OCI-LY3 (cell line): ENCODE data around the gene SLF2.

ENCODE experiments used
- H2AFZ ChIP-seq: fragments of 200-600, 300-600 bp; shearing (Covaris generic); 2 replicates; pipeline ENCODE4 v1.6.0; 2014; ENCODE audit warnings: antibody characterized with exemption, low read depth, low read length
- H3K27ac ChIP-seq: fragments of 200-600, 300-600 bp; sonication (generic); 2 replicates; pipeline ENCODE4 v1.5.1; 2014; ENCODE audit warnings: mild to moderate bottlenecking, low read length, moderate library complexity, mixed read lengths
- H3K27me3 ChIP-seq: fragments of 200-600, 300-600 bp; sonication (generic); 2 replicates; pipeline ENCODE4 v1.6.1; 2014; ENCODE audit warnings: low read depth, low read length, mixed read lengths
- H3K36me3 ChIP-seq: fragments of 200-600, 300-600 bp; sonication (generic); replicated peaks from 2 replicates; pipeline ENCODE3; 2014; ENCODE audit warnings: low read depth, low read length, mixed read lengths
- H3K4me1 ChIP-seq: fragments of 300-600, 200-600 bp; sonication (generic); 2 replicates; pipeline ENCODE4 v1.6.1; 2014; ENCODE audit warnings: low read length, mixed read lengths
- H3K4me2 ChIP-seq: fragments of 200-600, 300-600 bp; sonication (generic); 2 replicates; pipeline ENCODE4 v1.6.1; 2014; ENCODE audit warnings: low read length, mixed read lengths
- H3K4me3 ChIP-seq: fragments of 300-600, 200-600 bp; sonication (generic); 2 replicates; pipeline ENCODE4 v1.5.1; 2014; ENCODE audit warnings: antibody characterized with exemption, mild to moderate bottlenecking, low read length, moderate library complexity
- H3K79me2 ChIP-seq: fragments of 300-600, 200-600 bp; shearing (Covaris generic); 2 replicates; pipeline ENCODE4 v1.6.1; 2014; ENCODE audit warnings: mild to moderate bottlenecking, low read length, mixed read lengths
- H3K9ac ChIP-seq: fragments of 300-600, 200-600 bp; shearing (Covaris generic); 2 replicates; pipeline ENCODE4 v1.6.0; 2014; ENCODE audit warnings: mild to moderate bottlenecking, low read length, moderate library complexity
- H3K9me3 ChIP-seq: fragments of 200-600, 300-600 bp; shearing (Covaris generic); 2 replicates; pipeline ENCODE4 v1.6.1; 2014; ENCODE audit warnings: low read length, mixed read lengths; ENCODE audit not compliant: insufficient read depth
- H4K20me1 ChIP-seq: fragments of 200-600, 300-600 bp; sonication (generic); 2 replicates; pipeline ENCODE4 v1.6.1; 2016; ENCODE audit warnings: low read length, mixed read lengths; ENCODE audit not compliant: insufficient read depth
- EZH2phosphoT487 ChIP-seq: fragments of 200-600 bp; shearing (Covaris generic); IDR thresholded peaks from 2 replicates; pipeline ENCODE4 v1.6.1; 2018; ENCODE audit warnings: antibody characterized with exemption, mixed run types, low read depth
- TF ChIP-seq, protein P1 (sequence below): fragments of 200-600, 300-600 bp; sonication (generic); IDR thresholded peaks from 2 replicates; pipeline ENCODE4 v1.5.1; 2014; ENCODE audit warnings: antibody characterized with exemption, low read length, low read depth

Gene SLF2

DNA sequence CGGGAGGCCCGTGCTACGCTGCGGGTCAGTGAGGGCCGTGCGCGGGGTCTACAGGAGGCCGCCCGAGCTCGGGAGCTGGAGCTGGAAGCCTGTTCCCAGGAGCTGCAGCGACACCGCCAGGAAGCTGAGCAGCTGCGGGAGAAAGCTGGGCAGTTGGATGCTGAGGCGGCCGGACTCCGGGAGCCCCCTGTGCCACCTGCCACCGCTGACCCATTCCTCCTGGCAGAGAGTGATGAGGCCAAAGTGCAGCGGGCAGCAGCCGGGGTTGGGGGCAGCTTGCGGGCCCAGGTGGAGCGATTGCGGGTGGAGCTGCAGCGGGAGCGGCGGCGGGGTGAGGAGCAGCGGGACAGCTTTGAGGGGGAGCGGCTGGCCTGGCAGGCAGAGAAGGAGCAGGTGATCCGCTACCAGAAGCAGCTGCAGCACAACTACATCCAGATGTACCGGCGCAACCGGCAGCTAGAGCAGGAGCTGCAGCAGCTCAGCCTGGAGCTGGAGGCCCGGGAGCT is 93.9 kb downstream of the SLF2 start:
- no peaks in the 10 kb centered on the region for H3K4me1 ChIP-seq
- no peak overlapping the region for H3K9ac ChIP-seq
- H4K20me1 ChIP-seq, result no peaks in the 10 kb centered on the region
- TF ChIP-seq, protein P1, sequence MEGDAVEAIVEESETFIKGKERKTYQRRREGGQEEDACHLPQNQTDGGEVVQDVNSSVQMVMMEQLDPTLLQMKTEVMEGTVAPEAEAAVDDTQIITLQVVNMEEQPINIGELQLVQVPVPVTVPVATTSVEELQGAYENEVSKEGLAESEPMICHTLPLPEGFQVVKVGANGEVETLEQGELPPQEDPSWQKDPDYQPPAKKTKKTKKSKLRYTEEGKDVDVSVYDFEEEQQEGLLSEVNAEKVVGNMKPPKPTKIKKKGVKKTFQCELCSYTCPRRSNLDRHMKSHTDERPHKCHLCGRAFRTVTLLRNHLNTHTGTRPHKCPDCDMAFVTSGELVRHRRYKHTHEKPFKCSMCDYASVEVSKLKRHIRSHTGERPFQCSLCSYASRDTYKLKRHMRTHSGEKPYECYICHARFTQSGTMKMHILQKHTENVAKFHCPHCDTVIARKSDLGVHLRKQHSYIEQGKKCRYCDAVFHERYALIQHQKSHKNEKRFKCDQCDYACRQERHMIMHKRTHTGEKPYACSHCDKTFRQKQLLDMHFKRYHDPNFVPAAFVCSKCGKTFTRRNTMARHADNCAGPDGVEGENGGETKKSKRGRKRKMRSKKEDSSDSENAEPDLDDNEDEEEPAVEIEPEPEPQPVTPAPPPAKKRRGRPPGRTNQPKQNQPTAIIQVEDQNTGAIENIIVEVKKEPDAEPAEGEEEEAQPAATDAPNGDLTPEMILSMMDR, result no peak
- TF ChIP-seq EZH2phosphoT487, result no peak
- no peaks in the 10 kb centered on the region for H3K27me3 ChIP-seq
- H2AFZ ChIP-seq, result no peak overlapping the region
- no peak overlapping the region for H3K4me2 ChIP-seq
- H3K4me3 ChIP-seq, result no peak overlapping the region
- H3K9me3 ChIP-seq, result no peaks in the 10 kb centered on the region
- H3K79me2 ChIP-seq, result no peaks in the 10 kb centered on the region
- H3K36me3 ChIP-seq, result no peaks in the 10 kb centered on the region
- H3K27ac ChIP-seq, result no peak overlapping the region

GRCh38 chr10:101007099-101007711 is 94.4 kb downstream of the SLF2 start:
- H3K36me3 ChIP-seq, result no peaks in the 10 kb centered on the region
- H3K27me3 ChIP-seq, result no peaks in the 10 kb centered on the region
- H3K79me2 ChIP-seq, result no peaks in the 10 kb centered on the region
- H3K27ac ChIP-seq, result no peak overlapping the region
- peaks cover under 1% of the 10 kb centered on the region; the same call in 1 of the 2 replicates for H3K4me1 ChIP-seq
- no peak for TF ChIP-seq EZH2phosphoT487
- TF ChIP-seq, protein P1, result no peak
- H4K20me1 ChIP-seq, result no peaks in the 10 kb centered on the region
- H3K4me2 ChIP-seq, result no peak overlapping the region
- no peak overlapping the region for H3K4me3 ChIP-seq
- no peaks in the 10 kb centered on the region for H3K9me3 ChIP-seq
- no peak overlapping the region for H3K9ac ChIP-seq
- H2AFZ ChIP-seq, result no peak overlapping the region

DNA sequence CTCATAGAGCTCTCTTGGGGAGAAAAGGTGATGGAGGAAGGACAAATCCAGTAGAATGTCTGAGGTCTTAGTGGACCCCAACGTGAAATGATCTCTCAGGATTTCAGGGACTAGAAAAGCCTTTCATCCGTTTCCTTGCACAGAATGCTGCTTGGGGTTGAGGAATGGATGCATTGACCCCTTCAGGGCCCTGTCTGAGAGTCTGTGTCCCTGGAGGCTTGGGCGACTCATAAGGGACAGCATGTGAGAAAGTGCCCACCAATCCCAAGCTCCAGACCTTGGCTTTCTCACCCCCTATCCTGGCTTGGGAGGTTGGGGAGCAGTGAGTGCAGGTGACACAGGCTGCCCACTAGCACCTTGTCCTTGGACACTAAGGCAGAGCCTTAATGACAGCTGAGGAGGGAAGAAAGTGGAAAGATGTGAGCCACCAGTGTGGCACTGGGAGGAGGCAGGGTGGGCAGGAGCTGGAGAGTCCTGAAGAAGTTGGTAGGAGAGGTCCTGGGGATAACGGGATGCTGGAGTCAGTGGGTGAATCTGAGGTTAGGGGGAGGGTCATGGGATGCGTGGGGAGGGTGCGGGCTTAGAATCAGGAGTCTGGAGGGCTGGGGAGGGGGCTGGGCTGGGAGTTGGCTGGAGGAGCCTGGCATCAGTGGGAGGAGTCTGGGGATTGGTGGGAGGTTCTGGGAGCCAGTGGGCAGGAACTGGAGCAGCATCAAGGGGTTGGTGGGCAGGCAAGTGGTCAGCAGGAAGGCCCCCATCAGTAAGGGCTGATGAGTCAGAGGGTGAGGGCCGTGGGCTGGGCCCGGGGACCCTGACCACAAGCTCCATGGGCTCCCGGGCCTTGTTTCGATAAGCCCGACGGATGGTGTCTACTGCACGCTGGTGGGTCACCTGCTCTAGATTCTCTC is 95.4 kb downstream of the SLF2 start:
- no peak overlapping the region for H2AFZ ChIP-seq
- H4K20me1 ChIP-seq, result no peaks in the 10 kb centered on the region
- H3K36me3 ChIP-seq, result no peaks in the 10 kb centered on the region
- H3K27me3 ChIP-seq, result no peaks in the 10 kb centered on the region
- H3K27ac ChIP-seq, result no peak overlapping the region
- H3K79me2 ChIP-seq, result no peaks in the 10 kb centered on the region
- peaks cover 10% of the 10 kb centered on the region for H3K4me1 ChIP-seq
- TF ChIP-seq, protein P1, result no peak
- no peak for TF ChIP-seq EZH2phosphoT487
- H3K4me3 ChIP-seq, result no peak overlapping the region
- H3K4me2 ChIP-seq, result no peak overlapping the region
- no peak overlapping the region for H3K9ac ChIP-seq
- H3K9me3 ChIP-seq, result no peaks in the 10 kb centered on the region

- Histone ChIP-seq H3K27ac (no peak overlapping the region), H3K4me3 (no peak overlapping the region), H3K4me2 (no peak overlapping the region), H2AFZ (no peak overlapping the region), H3K27me3 (no peaks in the 10 kb centered on the region), H4K20me1 (no peaks in the 10 kb centered on the region), H3K4me1 (peaks cover 12% of the 10 kb centered on the region), H3K9me3 (no peaks in the 10 kb centered on the region), H3K79me2 (no peaks in the 10 kb centered on the region), H3K36me3 (no peaks in the 10 kb centered on the region), H3K9ac (no peak overlapping the region)
- TF ChIP-seq, protein P1, result no peak
- TF ChIP-seq EZH2phosphoT487, result no peak
Observed at GRCh38 chr10:101008823-101009423, 96.2 kb downstream of the SLF2 start.
